Large intestine (tissue), 1 donor: ENCODE data around the gene TXNRD2. TPM values are rescaled to one million over a fixed set of nuclear protein-coding genes. Genes with fewer than 3 reads are reported as not detected.

Experiments used
- polyA plus RNA-seq: library from polyadenylated mRNA; unstranded; fragments of 120-200 nt; gene quantifications from one replicate; pipeline ENCODE4 v1.2.1, GENCODE V29; 2013

TXNRD2 gene
- polyA plus RNA-seq, 1 donor = 22.5 TPM

Other genes starting within 250 kb of the TXNRD2 start
- gene SEPTIN5, start 227.3 kb downstream of the TXNRD2 start, polyA plus RNA-seq = 24.9 TPM
- gene GP1BB, start 218.3 kb downstream of the TXNRD2 start, polyA plus RNA-seq = 4.4 TPM
- 2.4 TPM for gene TBX1, start 181.0 kb downstream of the TXNRD2 start, polyA plus RNA-seq
- gene GNB1L, start 86.9 kb downstream of the TXNRD2 start, polyA plus RNA-seq = 4.4 TPM
- 19.5 TPM for gene RTL10, start 86.9 kb downstream of the TXNRD2 start, polyA plus RNA-seq
- 182 TPM for gene COMT, start within 50 bp of the TXNRD2 start, polyA plus RNA-seq
- 21.8 TPM for gene ARVCF, start 75.0 kb upstream of the TXNRD2 start, polyA plus RNA-seq
- 16.5 TPM for gene TANGO2, start 79.3 kb upstream of the TXNRD2 start, polyA plus RNA-seq
- gene DGCR8, start 138.4 kb upstream of the TXNRD2 start, polyA plus RNA-seq = 36.5 TPM
- gene RANBP1, start 174.3 kb upstream of the TXNRD2 start, polyA plus RNA-seq = 136 TPM
- gene TRMT2A, start 175.4 kb upstream of the TXNRD2 start, polyA plus RNA-seq = 51.3 TPM
- 34.1 TPM for gene ZDHHC8, start 190.0 kb upstream of the TXNRD2 start, polyA plus RNA-seq
- gene CCDC188, start 209.2 kb upstream of the TXNRD2 start, polyA plus RNA-seq = 2.7 TPM